HepG2 (cell line): Measurements from ENCODE around the gene TMEM182. TPM values are rescaled to one million over a fixed set of nuclear protein-coding genes. Genes with fewer than 3 reads are reported as not detected.

ENCODE experiments used
- ATAC-seq: fragments of 200-7000 bp; cut with Tn5 transposase; 3 replicates; pipeline ENCODE4 v1.9.1; 2020; ENCODE audit warnings: mild to moderate bottlenecking, moderate library complexity
- BruUV-seq: library from RNA; stranded (reverse); fragments of 400-500 nt; replicated peaks from 2 replicates; lab custom pipeline; 2021; lab: Mats Ljungman, UMichigan
- CTCF ChIA-PET: fragments of 300-600 bp; formaldehyde crosslinking; extraction: SDS; loops from one replicate; lab custom pipeline; 2021; ENCODE audit warnings: low total read pairs, inconsistent platforms, low intra/inter-chr PET ratio; lab: Yijun Ruan, JAX
- POLR2A ChIA-PET: fragments of 350-600 bp; sonication (Branson Sonifier 250); formaldehyde crosslinking; loops from one replicate; lab custom pipeline; 2020; ENCODE audit warnings: antibody characterized with exemption, inconsistent platforms; lab: Yijun Ruan, JAX
- DNase-seq: peaks from one replicate; pipeline ENCODE4 v3.0.0-alpha.2; 2015; ENCODE audit warnings: low spot score
- FAIRE-seq: peaks from 3 replicates; lab custom pipeline; 2011; peaks lifted over from hg19 to GRCh38; lab: Jason Lieb, UNC
- H2AFZ ChIP-seq: one replicate; pipeline ENCODE4 v1.6.1; 2011; ENCODE audit warnings: low read length, inconsistent platforms
- H3K27ac ChIP-seq: fragments of 300-600 bp; 3 replicates; pipeline ENCODE4 v1.8.0; 2011; ENCODE audit warnings: mixed run types, mild to moderate bottlenecking, mixed read lengths, low read length, inconsistent platforms; ENCODE audit not compliant: insufficient read depth; ENCODE audit errors: extremely low read length
- H3K27me3 ChIP-seq, 2 experiments: fragments of 200-600 bp in 1 of 2; 2 replicates in 1 of 2; 3 replicates in 1 of 2; pipeline versions ENCODE4 v1.6.0 to v1.8.0; 2011; ENCODE audit warnings: low read length in 2 of 2, mild to moderate bottlenecking in 2 of 2, moderate library complexity in 2 of 2, inconsistent platforms in 1 of 2; ENCODE audit not compliant: insufficient read depth in 2 of 2, control insufficient read depth in 1 of 2
- H3K36me3 ChIP-seq, 2 experiments: fragments of 200-600 bp in 1 of 2; replicated peaks in 1 of 2; 2 replicates in 1 of 2; 3 replicates in 1 of 2; pipeline versions ENCODE4 v1.5.1 to v1.8.0; 2011; ENCODE audit warnings: low read length in 2 of 2, inconsistent platforms in 1 of 2; ENCODE audit not compliant: insufficient read depth in 2 of 2, control insufficient read depth in 1 of 2
- H3K4me1 ChIP-seq: 2 replicates; pipeline ENCODE4 v1.5.1; 2012; ENCODE audit warnings: low read length, inconsistent platforms; ENCODE audit not compliant: insufficient read depth
- H3K4me2 ChIP-seq: 2 replicates; pipeline ENCODE4 v1.6.0; 2011; ENCODE audit warnings: low read depth, low read length, inconsistent platforms
- H3K4me3 ChIP-seq, 3 experiments: fragments of 200-600 bp in 1 of 3; sonication (generic), shearing (Covaris generic) in 1 of 3; replicated peaks in 1 of 3; 2 replicates each; pipeline ENCODE4 v1.5.1; 2011 to 2016; ENCODE audit warnings: low read length in 3 of 3, inconsistent platforms in 2 of 3, low read depth in 2 of 3, mild to moderate bottlenecking in 2 of 3, control low read depth in 1 of 3, mixed read lengths in 1 of 3; ENCODE audit not compliant: insufficient read depth in 1 of 3
- H3K79me2 ChIP-seq: one replicate; pipeline ENCODE4 v1.6.1; 2011; ENCODE audit warnings: low read length, inconsistent platforms; ENCODE audit not compliant: insufficient read depth
- H3K9ac ChIP-seq: 2 replicates; pipeline ENCODE4 v1.6.0; 2011; ENCODE audit warnings: mild to moderate bottlenecking, low read depth, low read length, inconsistent platforms; ENCODE audit not compliant: insufficient read depth
- H3K9me3 ChIP-seq: 2 replicates; pipeline ENCODE4 v1.5.1; 2012; ENCODE audit warnings: mild to moderate bottlenecking, low read length
- H4K20me1 ChIP-seq: 2 replicates; pipeline ENCODE4 v1.6.0; 2011; ENCODE audit warnings: inconsistent platforms, mild to moderate bottlenecking, low read length, moderate library complexity; ENCODE audit not compliant: insufficient read depth
- ARID5B ChIP-seq: IDR thresholded peaks from 2 replicates; pipeline ENCODE4 v1.4.0; 2020; ENCODE audit warnings: mild to moderate bottlenecking, missing genetic modification reagents
- ZFP37 ChIP-seq: sonication (generic); formaldehyde crosslinking; IDR thresholded peaks from 2 replicates; pipeline ENCODE4 v1.4.0; 2020; ENCODE audit warnings: missing genetic modification reagents, borderline replicate concordance
- ZFP82 ChIP-seq: sonication (generic); formaldehyde crosslinking; IDR thresholded peaks from 2 replicates; pipeline ENCODE4 v1.5.1; 2020; ENCODE audit warnings: mild to moderate bottlenecking, missing genetic modification reagents, borderline replicate concordance
- ZNF121 ChIP-seq: sonication (generic); formaldehyde crosslinking; IDR thresholded peaks from 2 replicates; pipeline ENCODE4 v1.5.0; 2020; ENCODE audit warnings: mild to moderate bottlenecking, missing genetic modification reagents
- ZNF432 ChIP-seq: sonication (generic); formaldehyde crosslinking; IDR thresholded peaks from 2 replicates; pipeline ENCODE4 v1.5.0; 2020; ENCODE audit warnings: missing genetic modification reagents, mild to moderate bottlenecking, borderline replicate concordance
- ZNF782 ChIP-seq: sonication (generic); formaldehyde crosslinking; IDR thresholded peaks from 2 replicates; pipeline ENCODE4 v1.4.0; 2020; ENCODE audit warnings: missing genetic modification reagents, mild to moderate bottlenecking, borderline replicate concordance
- ZSCAN21 ChIP-seq: sonication (generic); formaldehyde crosslinking; IDR thresholded peaks from 2 replicates; pipeline ENCODE4 v1.8.0; 2022; ENCODE audit warnings: mild to moderate bottlenecking, missing genetic modification reagents, moderate library complexity, borderline replicate concordance
- WGBS: methylation state at CpG from one replicate; pipeline ENCODE4 v1.1.6; 2017; ENCODE audit warnings: low lambda C conversion rate; 5-methylcytosine and 5-hydroxymethylcytosine counted together
- in situ Hi-C: cut with HindIII; loops from 2 replicates; pipeline ENCODE4 v1.10.0; 2017; ENCODE audit warnings: low pct_unique_long_range_greater_than_20kb; ENCODE audit not compliant: extremely low pct_ligation_motif_present
- intact Hi-C: fragments of 100-400 bp; cut with micrococcal nuclease; formaldehyde crosslinking; loops from one replicate; pipeline ENCODE4 v1.10.0; 2022; ENCODE audit not compliant: unreplicated experiment
- polyA plus RNA-seq, 8 experiments: library from polyadenylated mRNA; depleted of rRNA in 3 of 8; stranded (reverse) in 7 of 8; unstranded in 1 of 8; fragments of >200 nt; fragmentation: Illumina TruSeq in 4 of 8; extraction: Trizol in 4 of 8; gene quantifications; 2 replicates each; pipeline versions ENCODE4 v1.2.1 to v1.2.3, GENCODE V29; 2011 to 2016; ENCODE audit warnings: low read depth in 4 of 8, missing spikeins in 1 of 8, mixed read lengths in 1 of 8; ENCODE audit not compliant: insufficient read depth in 1 of 8
- total RNA-seq, 5 experiments: library from RNA; depleted of rRNA; stranded (reverse); fragments of >200 nt; fragmentation: Illumina TruSeq; extraction: Trizol; gene quantifications; 2 replicates each; pipeline ENCODE4 v1.2.3, GENCODE V29; 2016; ENCODE audit warnings: low read depth in 1 of 5

TMEM182 gene
- total and polyA plus RNA-seq, 2 of the 13 experiments (the other 11 are each of a cell fraction or from before 2014, with no cell fraction given), result 8.7 to 8.9 TPM

GRCh38 chr2:102737431-102737830, 24.4 kb upstream of the TMEM182 start:
- ChIA-PET POLR2A (interaction anchor here (1.2 to 3.1 kb wide), 5 partner anchors 11 to 70 kb away, joined by 3 to 42 read pairs (median 8); no protein-coding TSS in a partner anchor), CTCF (no interaction called here)
- intact Hi-C loops, result no loop called here
- Histone ChIP-seq H3K36me3 (no peaks in the 10 kb centered on the region; a peak in 2 of 5 replicates), H3K4me1 (peaks cover 40% of the 10 kb centered on the region), H3K9ac (peak overlapping the region; percentile 94), H3K27me3 (peaks cover 0 to 3% of the 10 kb centered on the region in 2 experiments; a peak in 1 of 5 replicates), H2AFZ (peak overlapping the region; percentile 95), H4K20me1 (0 out of 2 replicates have a peak, but pooled peaks cover 4% of the 10 kb centered on the region), H3K4me2 (peak overlapping the region; percentile 99), H3K4me3 (peak overlapping the region; percentile 95 to 99 (median 96)), H3K27ac (peak overlapping the region; percentile 83), H3K79me2 (peaks cover 53% of the 10 kb centered on the region), H3K9me3 (no peaks in the 10 kb centered on the region)
- ATAC-seq (no peak), FAIRE-seq (no peak), DNase-seq (no peak)
- 7% methylated on average over 1 of the region's 1 CpG for WGBS
- TF ChIP-seq ZNF782 (no peak), ZFP82 (CRISPR knock-in tag) (0 out of 2 replicates have a peak, but pooled peaks have one; percentile 15)
- no TSS peak for BruUV-seq
- in situ Hi-C loops, result no loop called here

DNA sequence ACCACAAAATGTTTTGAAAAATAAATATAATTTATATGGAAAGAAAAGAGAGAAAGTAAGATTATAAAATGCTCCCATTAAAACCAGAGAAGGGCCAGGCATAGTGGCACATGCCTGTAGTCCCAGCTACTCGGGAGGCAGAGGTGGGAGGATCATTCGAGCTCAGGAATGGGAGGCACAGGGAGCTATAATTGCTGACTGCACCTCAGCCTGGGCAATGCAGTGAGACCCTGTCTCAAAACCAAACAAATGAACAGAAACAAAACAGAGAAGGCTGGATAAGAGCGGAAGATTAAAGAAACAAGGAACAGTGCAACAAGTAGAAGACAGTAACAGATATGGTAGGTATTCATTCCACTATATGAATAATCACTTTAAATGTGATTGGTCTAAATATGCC, 18.6 kb upstream of the TMEM182 start:
- Histone ChIP-seq H3K36me3 (no peaks in the 10 kb centered on the region), H3K4me2 (no peak overlapping the region), H3K27ac (no peak overlapping the region), H3K4me1 (peaks cover 6% of the 10 kb centered on the region; the same call in 1 of the 2 replicates), H3K27me3 (no peaks in the 10 kb centered on the region), H4K20me1 (no peaks in the 10 kb centered on the region), H2AFZ (no peak overlapping the region), H3K9me3 (no peaks in the 10 kb centered on the region), H3K79me2 (no peaks in the 10 kb centered on the region), H3K4me3 (no peak overlapping the region), H3K9ac (no peak overlapping the region)
- ChIA-PET CTCF (no interaction called here), POLR2A (no interaction called here)
- DNase-seq, result no peak
- in situ Hi-C loops, result no loop called here
- 94% methylated on average over 3 of the region's 3 CpGs for WGBS
- intact Hi-C loops, result no loop called here
- BruUV-seq, result no TSS peak
- no peak for TF ChIP-seq ZNF432
- TF ChIP-seq ZSCAN21 (CRISPR knock-in tag), result no peak
- TF ChIP-seq ZFP37, result no peak
- TF ChIP-seq ARID5B (CRISPR knock-in tag), result no peak
- TF ChIP-seq ZNF121, result peak; percentile 86
- ATAC-seq, result no peak
- no peak for FAIRE-seq
